Neural progenitor cell (in vitro differentiated cells): ENCODE data around the gene CDC42BPG. TPM values are rescaled to one million over a fixed set of nuclear protein-coding genes. Genes with fewer than 3 reads are reported as not detected.

Experiments used
- DNase-seq: peaks from one replicate; pipeline ENCODE4 v3.0.0-alpha.2; 2016; ENCODE audit warnings: low spot score
- H2AFZ ChIP-seq: fragments of 200-600 bp; sonication (generic); replicated peaks from 2 replicates; pipeline ENCODE4 v1.6.1; 2016; ENCODE audit warnings: antibody characterized with exemption
- H3F3A ChIP-seq: fragments of 200-600 bp; sonication (generic); 2 replicates; pipeline ENCODE4 v1.6.1; 2016; ENCODE audit warnings: antibody characterized with exemption, low read depth
- H3K27ac ChIP-seq: fragments of 200-600 bp; sonication (generic); 2 replicates; pipeline ENCODE4 v1.5.1; 2016; ENCODE audit warnings: mild to moderate bottlenecking
- H3K27me3 ChIP-seq: fragments of 200-600 bp; sonication (generic); 2 replicates; pipeline ENCODE4 v1.6.1; 2016; ENCODE audit warnings: mild to moderate bottlenecking, moderate library complexity
- H3K36me3 ChIP-seq: fragments of 200-600 bp; sonication (generic); 2 replicates; pipeline ENCODE4 v1.5.1; 2016
- H3K4me1 ChIP-seq: fragments of 200-600 bp; sonication (generic); 2 replicates; pipeline ENCODE4 v1.6.1; 2016; ENCODE audit warnings: mixed run types
- H3K4me2 ChIP-seq: fragments of 200-600 bp; sonication (generic); 2 replicates; pipeline ENCODE4 v1.6.1; 2016
- H3K4me3 ChIP-seq: fragments of 200-600 bp; sonication (generic); 2 replicates; pipeline ENCODE4 v1.5.1; 2016
- H3K79me2 ChIP-seq: fragments of 200-600 bp; sonication (generic); 2 replicates; pipeline ENCODE4 v1.6.1; 2016; ENCODE audit warnings: low read depth
- H3K9ac ChIP-seq: fragments of 200-600 bp; sonication (generic); 2 replicates; pipeline ENCODE4 v1.6.1; 2016
- H3K9me3 ChIP-seq: fragments of 200-600 bp; sonication (generic); 2 replicates; pipeline ENCODE4 v1.5.1; 2016; ENCODE audit warnings: low read depth
- H4K20me1 ChIP-seq: fragments of 200-600 bp; sonication (generic); 2 replicates; pipeline ENCODE4 v1.6.1; 2016; ENCODE audit warnings: low read depth
- H3K27ac Mint-ChIP-seq: 3 replicates; pipeline ENCODE4 v1.8.0; 2021; ENCODE audit warnings: mixed read lengths
- H3K27me3 Mint-ChIP-seq: 2 replicates; pipeline ENCODE4 v1.8.0; 2022; ENCODE audit warnings: low read depth, mild to moderate bottlenecking, inconsistent platforms, moderate library complexity, mixed read lengths; ENCODE audit not compliant: insufficient read depth
- H3K36me3 Mint-ChIP-seq: 3 replicates; pipeline ENCODE4 v1.8.0; 2021; ENCODE audit warnings: mixed read lengths
- H3K4me1 Mint-ChIP-seq: 3 replicates; pipeline ENCODE4 v1.8.0; 2021; ENCODE audit warnings: mixed read lengths
- H3K4me3 Mint-ChIP-seq: 3 replicates; pipeline ENCODE4 v1.8.0; 2021; ENCODE audit warnings: mild to moderate bottlenecking, moderate library complexity, mixed read lengths
- H3K9me3 Mint-ChIP-seq: 3 replicates; pipeline ENCODE4 v1.8.0; 2020; ENCODE audit warnings: mixed read lengths
- EZH2 ChIP-seq: fragments of 200-600 bp; sonication (generic); IDR thresholded peaks from 2 replicates; pipeline ENCODE4 v1.6.1; 2017; ENCODE audit warnings: antibody characterized with exemption, mild to moderate bottlenecking, moderate library complexity
- EZH2phosphoT487 ChIP-seq: fragments of 200-600 bp; sonication (generic); IDR thresholded peaks from 2 replicates; pipeline ENCODE4 v1.6.1; 2017; ENCODE audit warnings: antibody characterized with exemption
- total RNA-seq: library from RNA; depleted of rRNA; stranded (reverse); fragments of >200 nt; gene quantifications from 2 replicates; pipeline ENCODE4 v1.2.3, GENCODE V29; 2015; ENCODE audit warnings: low replicate concordance
- TF ChIP-seq, protein P1 (sequence below): fragments of 200-600 bp; sonication (generic); IDR thresholded peaks from 2 replicates; pipeline ENCODE4 v1.5.1; 2017; ENCODE audit warnings: antibody characterized with exemption, mild to moderate bottlenecking

The CDC42BPG gene
- total RNA-seq, 1 donor from 2014 or later: 0.62 TPM

DNA sequence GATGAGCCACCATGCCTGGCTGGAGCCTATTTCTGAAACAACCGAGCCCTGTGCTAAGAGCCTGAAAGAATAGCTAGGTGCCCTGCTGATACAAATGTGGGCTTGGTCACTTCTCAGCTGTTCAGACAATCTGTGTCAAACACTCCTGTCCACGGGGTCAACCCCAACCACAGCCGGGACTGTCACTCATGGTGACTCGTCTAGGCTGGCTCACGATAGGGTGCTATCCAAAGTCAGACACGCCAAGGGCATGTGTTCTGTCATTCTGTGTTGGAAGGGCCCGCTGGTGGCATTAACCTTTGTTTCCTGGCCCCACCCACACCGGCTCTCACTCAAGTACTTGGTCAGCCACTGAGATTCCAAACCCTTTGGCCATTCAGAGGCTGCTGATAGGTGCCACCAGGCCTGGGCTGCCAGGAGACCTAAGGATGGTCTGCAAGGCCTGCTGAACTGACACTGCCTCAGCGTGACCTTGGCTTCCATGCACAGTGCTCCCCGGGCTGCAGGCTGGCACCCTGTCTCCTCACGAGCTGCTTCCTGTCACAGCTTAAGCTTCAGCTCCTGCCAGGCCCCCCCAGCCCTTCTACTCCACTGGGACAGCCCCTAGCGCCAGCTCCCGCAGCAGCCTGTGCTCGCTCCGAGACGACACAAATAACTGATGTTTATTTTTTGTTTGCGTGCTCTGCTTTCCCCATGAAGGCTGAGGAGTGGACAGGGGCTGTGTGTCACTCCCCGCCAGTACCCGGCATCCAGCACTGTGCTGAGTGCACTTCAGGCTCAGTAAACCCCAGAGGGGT is 14.2 kb upstream of the CDC42BPG start:
- H3K27me3 Mint-ChIP-seq: peaks cover 11% of the 10 kb centered on the region

DNA sequence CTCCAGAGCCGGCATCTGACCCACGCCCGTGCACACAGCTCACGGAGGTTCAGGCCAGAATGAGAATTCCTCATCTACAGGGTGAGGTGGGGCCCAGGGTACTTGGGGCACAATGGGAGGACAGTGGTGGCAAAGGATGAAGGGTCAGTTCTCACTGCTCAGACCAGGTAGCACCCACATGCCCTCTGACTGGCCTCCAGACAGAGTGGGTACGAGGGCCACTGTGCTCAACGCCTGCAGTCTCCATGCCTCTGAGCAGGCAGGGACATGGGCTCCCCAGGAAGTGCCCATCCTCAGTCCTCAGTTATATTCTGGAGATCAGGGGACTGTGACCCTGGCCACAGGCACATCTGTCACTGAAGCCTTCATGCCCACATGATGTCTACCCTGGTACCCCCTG is 13.0 kb upstream of the CDC42BPG start:
- Histone ChIP-seq H3K4me1 (peaks cover 6% of the 10 kb centered on the region), H3K79me2 (peaks cover 7% of the 10 kb centered on the region), H2AFZ (no peak overlapping the region), H3K4me2 (no peak overlapping the region), H3K9ac (no peak overlapping the region), H3F3A (peaks cover 4% of the 10 kb centered on the region), H3K9me3 (no peaks in the 10 kb centered on the region), H3K36me3 (no peaks in the 10 kb centered on the region), H3K4me3 (no peak overlapping the region), H4K20me1 (peaks cover 3% of the 10 kb centered on the region), H3K27me3 (no peaks in the 10 kb centered on the region), H3K27ac (no peak overlapping the region)
- TF ChIP-seq, protein P1, sequence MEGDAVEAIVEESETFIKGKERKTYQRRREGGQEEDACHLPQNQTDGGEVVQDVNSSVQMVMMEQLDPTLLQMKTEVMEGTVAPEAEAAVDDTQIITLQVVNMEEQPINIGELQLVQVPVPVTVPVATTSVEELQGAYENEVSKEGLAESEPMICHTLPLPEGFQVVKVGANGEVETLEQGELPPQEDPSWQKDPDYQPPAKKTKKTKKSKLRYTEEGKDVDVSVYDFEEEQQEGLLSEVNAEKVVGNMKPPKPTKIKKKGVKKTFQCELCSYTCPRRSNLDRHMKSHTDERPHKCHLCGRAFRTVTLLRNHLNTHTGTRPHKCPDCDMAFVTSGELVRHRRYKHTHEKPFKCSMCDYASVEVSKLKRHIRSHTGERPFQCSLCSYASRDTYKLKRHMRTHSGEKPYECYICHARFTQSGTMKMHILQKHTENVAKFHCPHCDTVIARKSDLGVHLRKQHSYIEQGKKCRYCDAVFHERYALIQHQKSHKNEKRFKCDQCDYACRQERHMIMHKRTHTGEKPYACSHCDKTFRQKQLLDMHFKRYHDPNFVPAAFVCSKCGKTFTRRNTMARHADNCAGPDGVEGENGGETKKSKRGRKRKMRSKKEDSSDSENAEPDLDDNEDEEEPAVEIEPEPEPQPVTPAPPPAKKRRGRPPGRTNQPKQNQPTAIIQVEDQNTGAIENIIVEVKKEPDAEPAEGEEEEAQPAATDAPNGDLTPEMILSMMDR: no peak
- TF ChIP-seq EZH2phosphoT487 (no peak), EZH2 (no peak)
- H3K9me3 Mint-ChIP-seq: no peaks in the 10 kb centered on the region
- peaks cover 6% of the 10 kb centered on the region for H3K36me3 Mint-ChIP-seq
- no peak for DNase-seq
- H3K4me3 Mint-ChIP-seq: no peak overlapping the region
- no peak overlapping the region for H3K27ac Mint-ChIP-seq
- H3K27me3 Mint-ChIP-seq: peaks cover 8% of the 10 kb centered on the region
- peaks cover 1% of the 10 kb centered on the region for H3K4me1 Mint-ChIP-seq

More for the DNA sequence above, 14.2 kb upstream of the CDC42BPG start:
- Histone ChIP-seq H3K9ac (no peak overlapping the region), H3K36me3 (no peaks in the 10 kb centered on the region), H3K4me2 (no peak overlapping the region), H3K9me3 (no peaks in the 10 kb centered on the region), H4K20me1 (peaks cover 9% of the 10 kb centered on the region), H3K4me1 (peaks cover 18% of the 10 kb centered on the region), H3K27me3 (no peaks in the 10 kb centered on the region), H2AFZ (no peak overlapping the region), H3K79me2 (peaks cover 14% of the 10 kb centered on the region), H3F3A (peaks cover 14% of the 10 kb centered on the region), H3K27ac (no peak overlapping the region), H3K4me3 (no peak overlapping the region)
- no peak overlapping the region for H3K4me3 Mint-ChIP-seq
- no peak for DNase-seq
- H3K9me3 Mint-ChIP-seq: no peaks in the 10 kb centered on the region
- no peak overlapping the region for H3K27ac Mint-ChIP-seq
- TF ChIP-seq, protein P1: no peak
- TF ChIP-seq EZH2phosphoT487: no peak
- no peak for TF ChIP-seq EZH2
- peaks cover 13% of the 10 kb centered on the region for H3K4me1 Mint-ChIP-seq
- peaks cover 6% of the 10 kb centered on the region for H3K36me3 Mint-ChIP-seq

DNA sequence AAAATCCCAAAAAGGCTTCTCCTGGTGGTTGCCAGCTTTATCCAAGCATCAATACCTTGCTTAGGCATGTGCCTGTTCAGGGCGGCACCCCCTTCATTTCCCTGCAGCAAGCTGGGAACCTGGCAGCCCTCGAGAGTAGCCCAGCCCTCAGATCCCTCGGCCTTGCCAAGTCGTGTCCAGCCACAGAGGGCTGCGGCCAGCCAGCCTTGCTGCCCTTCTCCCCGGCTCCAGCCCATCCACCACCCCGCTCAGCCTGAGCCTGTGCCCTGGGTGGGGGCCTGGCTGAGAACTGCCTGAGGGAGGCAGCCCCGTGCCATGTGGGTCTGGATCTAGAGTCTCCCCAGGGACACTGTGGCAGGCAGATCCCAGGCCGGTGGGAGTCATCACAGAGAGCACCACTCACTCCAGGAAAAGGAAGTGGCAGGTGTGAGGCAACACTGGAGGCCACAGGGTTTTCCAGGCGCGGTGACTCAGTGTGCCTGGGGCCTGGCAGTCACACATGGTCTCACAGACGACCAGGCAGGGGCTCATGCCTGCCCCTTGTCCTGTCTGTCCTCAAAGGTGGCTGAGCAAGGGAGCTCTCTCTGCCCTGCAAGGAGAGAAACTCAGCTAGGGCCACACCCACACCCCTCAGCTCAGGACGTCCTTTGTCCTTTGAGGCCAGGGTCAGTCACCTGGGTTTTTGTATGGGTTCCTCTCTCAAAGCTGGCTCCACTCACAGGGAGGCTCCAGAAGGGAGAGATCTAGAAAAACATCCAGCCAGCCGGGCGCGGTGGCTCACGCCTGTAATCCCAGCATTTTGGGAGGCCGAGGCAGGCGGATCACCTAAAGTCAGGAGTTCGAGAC is 12.2 kb upstream of the CDC42BPG start:
- Histone ChIP-seq H3K9ac (no peak overlapping the region), H3K9me3 (no peaks in the 10 kb centered on the region), H2AFZ (no peak overlapping the region), H3K4me1 (no peaks in the 10 kb centered on the region), H3K79me2 (no peaks in the 10 kb centered on the region), H3K4me3 (no peak overlapping the region), H3K27ac (no peak overlapping the region), H3F3A (no peaks in the 10 kb centered on the region), H3K36me3 (no peaks in the 10 kb centered on the region), H3K27me3 (no peaks in the 10 kb centered on the region), H4K20me1 (no peaks in the 10 kb centered on the region), H3K4me2 (no peak overlapping the region)
- H3K4me3 Mint-ChIP-seq: no peak overlapping the region
- H3K27ac Mint-ChIP-seq: no peak overlapping the region
- H3K27me3 Mint-ChIP-seq: peaks cover 8% of the 10 kb centered on the region
- no peak for DNase-seq
- peaks cover 6% of the 10 kb centered on the region for H3K36me3 Mint-ChIP-seq
- H3K9me3 Mint-ChIP-seq: no peaks in the 10 kb centered on the region
- TF ChIP-seq, protein P1: no peak
- no peak for TF ChIP-seq EZH2phosphoT487
- TF ChIP-seq EZH2: no peak
- peaks cover 2% of the 10 kb centered on the region for H3K4me1 Mint-ChIP-seq
